K562 (cell line): ENCODE results near the gene DNAJC8. TPM values are rescaled to one million over a fixed set of nuclear protein-coding genes. Genes with fewer than 3 reads are reported as not detected.

Source experiments
- CREB1 ChIP-seq, 2 experiments: sonication (generic) in 1 of 2; formaldehyde crosslinking in 1 of 2; IDR thresholded peaks; 2 replicates each; pipeline versions ENCODE4 v1.6.1 to v1.8.0; 2012 to 2022; ENCODE audit warnings: inconsistent platforms in 1 of 2, mild to moderate bottlenecking in 1 of 2, missing genetic modification reagents in 1 of 2, moderate library complexity in 1 of 2
- DNMT1 ChIP-seq: fragments of 450-650 bp; IDR thresholded peaks from 2 replicates; pipeline ENCODE4 v1.6.1; 2016; ENCODE audit warnings: antibody characterized with exemption, mild to moderate bottlenecking
- HDAC6 ChIP-seq: IDR thresholded peaks from 2 replicates; pipeline ENCODE4 v1.6.1; 2012; ENCODE audit warnings: low read depth, mild to moderate bottlenecking, control low read depth, inconsistent platforms, low read length, moderate library complexity
- KLF6 ChIP-seq: fragments of 250-450 bp; sonication (Bioruptor Pico); IDR thresholded peaks from 2 replicates; pipeline ENCODE4 v1.4.0; 2020; ENCODE audit warnings: mild to moderate bottlenecking, moderate library complexity, borderline replicate concordance
- MXI1 ChIP-seq: IDR thresholded peaks from 2 replicates; pipeline ENCODE4 v1.6.1; 2011; ENCODE audit warnings: low read depth, mild to moderate bottlenecking, improper control_type of control experiment, low read length
- NFRKB ChIP-seq: fragments of 450-650 bp; IDR thresholded peaks from 2 replicates; pipeline ENCODE4 v1.6.1; 2016; ENCODE audit warnings: low read depth
- PURB ChIP-seq: sonication (generic); formaldehyde crosslinking; IDR thresholded peaks from 2 replicates; pipeline ENCODE4 v1.9.0; 2021; ENCODE audit warnings: low read depth, mild to moderate bottlenecking, missing genetic modification reagents
- RAD51 ChIP-seq: fragments of 450-650 bp; IDR thresholded peaks from 2 replicates; pipeline ENCODE4 v1.7.1; 2016; ENCODE audit warnings: low read depth, mild to moderate bottlenecking, borderline replicate concordance
- RBM17 ChIP-seq: fragments of 200-400 bp; formaldehyde crosslinking; IDR thresholded peaks from 2 replicates; pipeline ENCODE4 v1.6.1; 2017; ENCODE audit warnings: low read depth, mild to moderate bottlenecking, low read length, borderline replicate concordance
- RNF2 ChIP-seq: sonication (generic); IDR thresholded peaks from 2 replicates; pipeline ENCODE4 v1.6.1; 2016
- SAFB2 ChIP-seq: fragments of 200-400 bp; formaldehyde crosslinking; IDR thresholded peaks from 2 replicates; pipeline ENCODE4 v1.6.1; 2018; ENCODE audit warnings: borderline replicate concordance, low read length, low read depth, moderate library complexity; ENCODE audit not compliant: severe bottlenecking
- SUPT5H ChIP-seq: fragments of 450-650 bp; IDR thresholded peaks from 2 replicates; pipeline ENCODE4 v1.6.1; 2016
- TAL1 ChIP-seq: fragments of 450-650 bp; IDR thresholded peaks from 2 replicates; pipeline ENCODE4 v1.6.1; 2016; ENCODE audit warnings: mild to moderate bottlenecking
- ZC3H8 ChIP-seq: fragments of 450-650 bp; IDR thresholded peaks from 2 replicates; pipeline ENCODE4 v1.6.1; 2017
- ZNF583 ChIP-seq: fragments of 250-450 bp; sonication (Bioruptor Pico); IDR thresholded peaks from 2 replicates; pipeline ENCODE4 v1.4.0; 2020
- ZNF586 ChIP-seq: fragments of 450-650 bp; formaldehyde crosslinking; conservative IDR thresholded peaks from 2 replicates; pipeline ENCODE4 v1.4.0; 2020; ENCODE audit warnings: mild to moderate bottlenecking, moderate library complexity
- ZNF780A ChIP-seq: fragments of 250-450 bp; sonication (Bioruptor Pico); IDR thresholded peaks from 2 replicates; pipeline ENCODE4 v1.5.0; 2021; ENCODE audit warnings: mild to moderate bottlenecking
- ZSCAN32 ChIP-seq: fragments of 450-650 bp; formaldehyde crosslinking; IDR thresholded peaks from 2 replicates; pipeline ENCODE4 v1.4.0; 2020; ENCODE audit warnings: mild to moderate bottlenecking, moderate library complexity
- polyA plus RNA-seq, 8 experiments: library from polyadenylated mRNA; depleted of rRNA in 4 of 8; stranded (reverse) in 5 of 8; unstranded in 3 of 8; fragments of >200 nt; fragmentation: Nextera tagmentation in 2 of 8; fragmentation: Illumina TruSeq in 1 of 8; extraction: Ambion mirVana in 2 of 8; extraction: Trizol in 1 of 8; gene quantifications; 2 replicates each; pipeline versions ENCODE4 v1.2.1 to v1.2.3, GENCODE V29; 2011 to 2014; ENCODE audit warnings: inconsistent platforms in 1 of 8, missing spikeins in 1 of 8
- total RNA-seq, 7 experiments: library from RNA; depleted of rRNA in 6 of 7; stranded (reverse); fragments of >200 nt in 6 of 7; fragmentation: Illumina TruSeq in 2 of 7; extraction: Trizol in 2 of 7; gene quantifications; 2 replicates each; pipeline versions ENCODE4 v1.2.1 to v1.2.3, GENCODE V29; 2011 to 2021; ENCODE audit warnings: low replicate concordance in 1 of 7
- TF ChIP-seq, protein P1 (sequence below): sonication (generic); formaldehyde crosslinking; IDR thresholded peaks from 2 replicates; pipeline ENCODE4 v1.8.1; 2023; ENCODE audit warnings: mild to moderate bottlenecking, missing genetic modification reagents
- TF ChIP-seq, protein P2 (sequence below), 2 experiments: fragments of 450-650 bp; IDR thresholded peaks; 2 replicates each; pipeline ENCODE4 v1.6.1; 2016
- TF ChIP-seq, protein P3 (sequence below), 3 experiments: fragments of 200-800 bp in 1 of 3; sonication (Bioruptor generic) in 1 of 3; sonication (generic) in 1 of 3; formaldehyde crosslinking in 1 of 3; IDR thresholded peaks; 2 replicates each; pipeline versions ENCODE4 v1.6.1 to v1.8.0; 2016 to 2022; ENCODE audit warnings: mild to moderate bottlenecking in 2 of 3, missing compliant biosample characterization in 2 of 3, missing genetic modification characterization in 2 of 3, missing genetic modification reagents in 1 of 3
- TF ChIP-seq, protein P4 (sequence below): fragments of 200-800 bp; sonication (Bioruptor generic); IDR thresholded peaks from 2 replicates; pipeline ENCODE4 v1.6.1; 2017; ENCODE audit warnings: missing genetic modification characterization, missing compliant biosample characterization

DNAJC8 gene
- total and polyA plus RNA-seq, 9 of the 15 experiments (the other 6 are each of a cell fraction or from before 2014, with no cell fraction given) = 143 to 508 (median 209) TPM

DNA sequence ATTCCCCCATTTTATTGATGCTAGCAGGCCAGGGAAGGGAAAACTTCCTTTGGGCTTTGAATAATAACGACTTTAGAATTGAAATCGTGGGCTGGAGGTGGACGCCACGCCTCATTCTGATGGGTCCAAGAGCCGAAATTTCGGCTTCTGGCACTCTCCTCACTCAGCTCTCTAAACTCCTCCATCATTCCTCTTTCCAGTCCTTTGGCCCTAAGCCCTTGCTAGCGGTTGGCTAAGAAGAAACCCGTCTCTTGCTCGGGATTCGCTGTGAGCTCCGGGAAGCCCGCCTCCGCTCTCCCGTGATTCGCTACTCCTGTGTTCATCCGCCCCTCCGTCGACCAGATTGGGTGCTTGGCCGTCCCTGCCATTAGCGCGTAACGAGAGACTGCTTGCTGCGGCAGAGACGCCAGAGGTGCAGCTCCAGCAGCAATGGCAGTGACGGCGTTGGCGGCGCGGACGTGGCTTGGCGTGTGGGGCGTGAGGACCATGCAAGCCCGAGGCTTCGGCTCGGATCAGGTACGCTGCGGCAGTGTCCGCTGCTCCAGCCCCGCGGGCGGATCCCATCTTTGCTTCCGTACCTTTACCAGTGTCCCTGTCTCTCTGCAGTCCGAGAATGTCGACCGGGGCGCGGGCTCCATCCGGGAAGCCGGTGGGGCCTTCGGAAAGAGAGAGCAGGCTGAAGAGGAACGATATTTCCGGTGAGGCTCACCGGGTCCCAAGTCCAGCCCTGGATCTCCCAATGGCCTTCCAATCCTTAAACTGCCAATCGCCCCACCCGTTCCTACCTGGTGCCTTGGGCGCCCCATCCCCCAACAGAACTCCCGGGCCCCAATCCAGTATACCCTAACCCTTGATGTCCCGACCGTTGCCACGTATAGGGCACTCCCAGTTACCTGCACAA is 3.2 kb upstream of the DNAJC8 start, which contains the start of gene ATP5IF1 (continued):
- TF ChIP-seq, protein P1, sequence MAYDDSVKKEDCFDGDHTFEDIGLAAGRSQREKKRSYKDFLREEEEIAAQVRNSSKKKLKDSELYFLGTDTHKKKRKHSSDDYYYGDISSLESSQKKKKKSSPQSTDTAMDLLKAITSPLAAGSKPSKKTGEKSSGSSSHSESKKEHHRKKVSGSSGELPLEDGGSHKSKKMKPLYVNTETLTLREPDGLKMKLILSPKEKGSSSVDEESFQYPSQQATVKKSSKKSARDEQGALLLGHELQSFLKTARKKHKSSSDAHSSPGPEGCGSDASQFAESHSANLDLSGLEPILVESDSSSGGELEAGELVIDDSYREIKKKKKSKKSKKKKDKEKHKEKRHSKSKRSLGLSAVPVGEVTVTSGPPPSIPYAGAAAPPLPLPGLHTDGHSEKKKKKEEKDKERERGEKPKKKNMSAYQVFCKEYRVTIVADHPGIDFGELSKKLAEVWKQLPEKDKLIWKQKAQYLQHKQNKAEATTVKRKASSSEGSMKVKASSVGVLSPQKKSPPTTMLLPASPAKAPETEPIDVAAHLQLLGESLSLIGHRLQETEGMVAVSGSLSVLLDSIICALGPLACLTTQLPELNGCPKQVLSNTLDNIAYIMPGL (CRISPR knock-in tag) = no peak
- TF ChIP-seq, protein P2, sequence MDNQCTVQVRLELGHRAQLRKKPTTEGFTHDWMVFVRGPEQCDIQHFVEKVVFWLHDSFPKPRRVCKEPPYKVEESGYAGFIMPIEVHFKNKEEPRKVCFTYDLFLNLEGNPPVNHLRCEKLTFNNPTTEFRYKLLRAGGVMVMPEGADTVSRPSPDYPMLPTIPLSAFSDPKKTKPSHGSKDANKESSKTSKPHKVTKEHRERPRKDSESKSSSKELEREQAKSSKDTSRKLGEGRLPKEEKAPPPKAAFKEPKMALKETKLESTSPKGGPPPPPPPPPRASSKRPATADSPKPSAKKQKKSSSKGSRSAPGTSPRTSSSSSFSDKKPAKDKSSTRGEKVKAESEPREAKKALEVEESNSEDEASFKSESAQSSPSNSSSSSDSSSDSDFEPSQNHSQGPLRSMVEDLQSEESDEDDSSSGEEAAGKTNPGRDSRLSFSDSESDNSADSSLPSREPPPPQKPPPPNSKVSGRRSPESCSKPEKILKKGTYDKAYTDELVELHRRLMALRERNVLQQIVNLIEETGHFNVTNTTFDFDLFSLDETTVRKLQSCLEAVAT (IDR thresholded peaks at IDR 0.05) = peak; percentile 31 to 85; a peak in 3 of 4 replicates
- TF ChIP-seq MXI1 (no peak), ZNF583 (no peak), SUPT5H (peak; percentile 98), ZNF586 (CRISPR knock-in tag) (no peak), ZC3H8 (no peak), NFRKB (peak; percentile 98), RAD51 (no peak), PURB (no peak), SAFB2 (no peak), KLF6 (no peak), TAL1 (no peak), CREB1 (IDR thresholded peaks at IDR 0.05) (peak; percentile 87), CREB1 (CRISPR knock-in tag; IDR thresholded peaks at IDR 0.05) (peak; percentile 88), HDAC6 (no peak), DNMT1 (0 out of 2 replicates have a peak, but pooled peaks have one; percentile 40), RNF2 (no peak; the same call in 1 of the 2 replicates), RBM17 (no peak), ZNF780A (CRISPR knock-in tag) (no peak), ZSCAN32 (CRISPR knock-in tag) (no peak)
- TF ChIP-seq, protein P3, sequence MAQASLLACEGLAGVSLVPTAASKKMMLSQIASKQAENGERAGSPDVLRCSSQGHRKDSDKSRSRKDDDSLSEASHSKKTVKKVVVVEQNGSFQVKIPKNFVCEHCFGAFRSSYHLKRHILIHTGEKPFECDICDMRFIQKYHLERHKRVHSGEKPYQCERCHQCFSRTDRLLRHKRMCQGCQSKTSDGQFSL (CRISPR knock-in tag; IDR thresholded peaks at IDR 0.05) = no peak; the same call in 1 of the 2 replicates
- TF ChIP-seq, protein P3 (tag; IDR thresholded peaks at IDR 0.05) = no peak
- TF ChIP-seq, protein P4, sequence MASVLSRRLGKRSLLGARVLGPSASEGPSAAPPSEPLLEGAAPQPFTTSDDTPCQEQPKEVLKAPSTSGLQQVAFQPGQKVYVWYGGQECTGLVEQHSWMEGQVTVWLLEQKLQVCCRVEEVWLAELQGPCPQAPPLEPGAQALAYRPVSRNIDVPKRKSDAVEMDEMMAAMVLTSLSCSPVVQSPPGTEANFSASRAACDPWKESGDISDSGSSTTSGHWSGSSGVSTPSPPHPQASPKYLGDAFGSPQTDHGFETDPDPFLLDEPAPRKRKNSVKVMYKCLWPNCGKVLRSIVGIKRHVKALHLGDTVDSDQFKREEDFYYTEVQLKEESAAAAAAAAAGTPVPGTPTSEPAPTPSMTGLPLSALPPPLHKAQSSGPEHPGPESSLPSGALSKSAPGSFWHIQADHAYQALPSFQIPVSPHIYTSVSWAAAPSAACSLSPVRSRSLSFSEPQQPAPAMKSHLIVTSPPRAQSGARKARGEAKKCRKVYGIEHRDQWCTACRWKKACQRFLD (CRISPR knock-in tag) = no peak
